ENCODE results near the gene CAMKK1.

CAMKK1 gene

GRCh38 chr17:3895354-3895753 lies 2.5 kb upstream of the CAMKK1 start:
- Histone ChIP-seq H3K36me3 (ENCODE audit: control insufficient read depth, insufficient read depth, low read length) (no peaks in the 10 kb centered on the region), H3K27ac (ENCODE audit: low read depth, low read length, severe bottlenecking) (no peak overlapping the region), H3K4me1 (ENCODE audit: control insufficient read depth, insufficient read depth, low read length, poor library complexity, severe bottlenecking) (peaks cover 23% of the 10 kb centered on the region), H3K4me3 (ENCODE audit: extremely low read depth, insufficient read depth, low read length, poor library complexity, severe bottlenecking) (no peak overlapping the region), H3K9me3 (ENCODE audit: control insufficient read depth, low read length) (no peaks in the 10 kb centered on the region)
- 100% methylated on average over 1 to 3 of the region's 3 CpGs for WGBS, 2 experiments (ENCODE audit: insufficient coverage in 2 of 2)

GRCh38 chr17:3894911-3895343 lies 2.1 kb upstream of the CAMKK1 start:
- Histone ChIP-seq H3K9me3 (ENCODE audit: control insufficient read depth, low read length) (no peaks in the 10 kb centered on the region), H3K4me1 (ENCODE audit: control insufficient read depth, insufficient read depth, low read length, poor library complexity, severe bottlenecking) (peaks cover 28% of the 10 kb centered on the region), H3K36me3 (ENCODE audit: control insufficient read depth, insufficient read depth, low read length) (no peaks in the 10 kb centered on the region), H3K4me3 (ENCODE audit: extremely low read depth, insufficient read depth, low read length, poor library complexity, severe bottlenecking) (no peak overlapping the region), H3K27ac (ENCODE audit: low read depth, low read length, severe bottlenecking) (no peak overlapping the region)
- 67 to 91% methylated on average over 1 to 2 of the region's 2 CpGs for WGBS, 2 experiments (ENCODE audit: insufficient coverage in 2 of 2)

GRCh38 chr17:3894188-3894587 lies 1.3 kb upstream of the CAMKK1 start:
- Histone ChIP-seq H3K4me3 (ENCODE audit: extremely low read depth, insufficient read depth, low read length, poor library complexity, severe bottlenecking) (no peak overlapping the region), H3K4me1 (ENCODE audit: control insufficient read depth, insufficient read depth, low read length, poor library complexity, severe bottlenecking) (peaks cover 33% of the 10 kb centered on the region), H3K36me3 (ENCODE audit: control insufficient read depth, insufficient read depth, low read length) (no peaks in the 10 kb centered on the region), H3K9me3 (ENCODE audit: control insufficient read depth, low read length) (no peaks in the 10 kb centered on the region), H3K27ac (ENCODE audit: low read depth, low read length, severe bottlenecking) (no peak overlapping the region)
- WGBS, 2 experiments (ENCODE audit: insufficient coverage in 2 of 2) = 81 to 83% methylated on average over 2 to 3 of the region's 5 CpGs

GRCh38 chr17:3893720-3894116 lies 865 bp upstream of the CAMKK1 start:
- no peaks in the 10 kb centered on the region for H3K36me3 ChIP-seq (ENCODE audit: control insufficient read depth, insufficient read depth, low read length)
- no peaks in the 10 kb centered on the region for H3K9me3 ChIP-seq (ENCODE audit: control insufficient read depth, low read length)
- H3K4me1 ChIP-seq (ENCODE audit: control insufficient read depth, insufficient read depth, low read length, poor library complexity, severe bottlenecking) = peaks cover 33% of the 10 kb centered on the region
- H3K4me3 ChIP-seq (ENCODE audit: extremely low read depth, insufficient read depth, low read length, poor library complexity, severe bottlenecking) = peak overlapping the region; percentile 45
- WGBS, 2 experiments (ENCODE audit: insufficient coverage in 2 of 2) = 83 to 93% methylated on average over 6 to 7 of the region's 7 CpGs
- H3K27ac ChIP-seq (ENCODE audit: low read depth, low read length, severe bottlenecking) = no peak overlapping the region

GRCh38 chr17:3892095-3892998 lies 506 bp downstream of the CAMKK1 start:
- WGBS, 2 experiments (ENCODE audit: insufficient coverage in 2 of 2) = 0 to 1% methylated on average over 58 to 63 of the region's 96 CpGs
- H3K4me1 ChIP-seq (ENCODE audit: control insufficient read depth, insufficient read depth, low read length, poor library complexity, severe bottlenecking) = peaks cover 43% of the 10 kb centered on the region
- H3K4me3 ChIP-seq (ENCODE audit: extremely low read depth, insufficient read depth, low read length, poor library complexity, severe bottlenecking) = peak overlapping the region; percentile 58
- H3K9me3 ChIP-seq (ENCODE audit: control insufficient read depth, low read length) = no peaks in the 10 kb centered on the region
- H3K27ac ChIP-seq (ENCODE audit: low read depth, low read length, severe bottlenecking) = no peak overlapping the region
- H3K36me3 ChIP-seq (ENCODE audit: control insufficient read depth, insufficient read depth, low read length) = no peaks in the 10 kb centered on the region

- Histone ChIP-seq H3K36me3 (ENCODE audit: control insufficient read depth, insufficient read depth, low read length) (no peaks in the 10 kb centered on the region), H3K4me1 (ENCODE audit: control insufficient read depth, insufficient read depth, low read length, poor library complexity, severe bottlenecking) (peaks cover 50% of the 10 kb centered on the region), H3K27ac (ENCODE audit: low read depth, low read length, severe bottlenecking) (no peak overlapping the region), H3K4me3 (ENCODE audit: extremely low read depth, insufficient read depth, low read length, poor library complexity, severe bottlenecking) (peak overlapping the region; percentile 58), H3K9me3 (ENCODE audit: control insufficient read depth, low read length) (no peaks in the 10 kb centered on the region)
- 19 to 36% methylated on average over 6 to 9 of the region's 12 CpGs for WGBS, 2 experiments (ENCODE audit: insufficient coverage in 2 of 2)
Observed at GRCh38 chr17:3891626-3892094, 1.2 kb downstream of the CAMKK1 start.

- H3K36me3 ChIP-seq (ENCODE audit: control insufficient read depth, insufficient read depth, low read length) = no peaks in the 10 kb centered on the region
- H3K27ac ChIP-seq (ENCODE audit: low read depth, low read length, severe bottlenecking) = no peak overlapping the region
- no peak overlapping the region for H3K4me3 ChIP-seq (ENCODE audit: extremely low read depth, insufficient read depth, low read length, poor library complexity, severe bottlenecking)
- no peaks in the 10 kb centered on the region for H3K9me3 ChIP-seq (ENCODE audit: control insufficient read depth, low read length)
- WGBS, 2 experiments (ENCODE audit: insufficient coverage in 2 of 2) = 50 to 78% methylated on average over 3 of the region's 4 CpGs
- peaks cover 58% of the 10 kb centered on the region for H3K4me1 ChIP-seq (ENCODE audit: control insufficient read depth, insufficient read depth, low read length, poor library complexity, severe bottlenecking)
Observed at GRCh38 chr17:3890878-3891219, 2.0 kb downstream of the CAMKK1 start.

GRCh38 chr17:3890082-3890877 lies 2.6 kb downstream of the CAMKK1 start:
- WGBS, 2 experiments (ENCODE audit: insufficient coverage in 2 of 2) = 82 to 84% methylated on average over 17 to 22 of the region's 22 CpGs
- Histone ChIP-seq H3K9me3 (ENCODE audit: control insufficient read depth, low read length) (no peaks in the 10 kb centered on the region), H3K4me1 (ENCODE audit: control insufficient read depth, insufficient read depth, low read length, poor library complexity, severe bottlenecking) (peaks cover 62% of the 10 kb centered on the region), H3K4me3 (ENCODE audit: extremely low read depth, insufficient read depth, low read length, poor library complexity, severe bottlenecking) (no peak overlapping the region), H3K36me3 (ENCODE audit: control insufficient read depth, insufficient read depth, low read length) (no peaks in the 10 kb centered on the region), H3K27ac (ENCODE audit: low read depth, low read length, severe bottlenecking) (no peak overlapping the region)

GRCh38 chr17:3889325-3890012 lies 3.4 kb downstream of the CAMKK1 start:
- no peak overlapping the region for H3K27ac ChIP-seq (ENCODE audit: low read depth, low read length, severe bottlenecking)
- 89 to 90% methylated on average over 13 to 14 of the region's 17 CpGs for WGBS, 2 experiments (ENCODE audit: insufficient coverage in 2 of 2)
- H3K4me1 ChIP-seq (ENCODE audit: control insufficient read depth, insufficient read depth, low read length, poor library complexity, severe bottlenecking) = peaks cover 54% of the 10 kb centered on the region
- H3K36me3 ChIP-seq (ENCODE audit: control insufficient read depth, insufficient read depth, low read length) = no peaks in the 10 kb centered on the region
- H3K9me3 ChIP-seq (ENCODE audit: control insufficient read depth, low read length) = no peaks in the 10 kb centered on the region
- H3K4me3 ChIP-seq (ENCODE audit: extremely low read depth, insufficient read depth, low read length, poor library complexity, severe bottlenecking) = no peak overlapping the region

- H3K36me3 ChIP-seq (ENCODE audit: control insufficient read depth, insufficient read depth, low read length) = no peaks in the 10 kb centered on the region
- no peak overlapping the region for H3K27ac ChIP-seq (ENCODE audit: low read depth, low read length, severe bottlenecking)
- H3K4me1 ChIP-seq (ENCODE audit: control insufficient read depth, insufficient read depth, low read length, poor library complexity, severe bottlenecking) = peaks cover 50% of the 10 kb centered on the region
- H3K9me3 ChIP-seq (ENCODE audit: control insufficient read depth, low read length) = no peaks in the 10 kb centered on the region
- WGBS, 2 experiments (ENCODE audit: insufficient coverage in 2 of 2) = 67% methylated on average over 41 to 48 of the region's 50 CpGs
- no peak overlapping the region for H3K4me3 ChIP-seq (ENCODE audit: extremely low read depth, insufficient read depth, low read length, poor library complexity, severe bottlenecking)
Observed at GRCh38 chr17:3888343-3889171, 4.3 kb downstream of the CAMKK1 start.
